H1 (cell line): Measurements from ENCODE around the gene MSI2. TPM values are rescaled to one million over a fixed set of nuclear protein-coding genes. Genes with fewer than 3 reads are reported as not detected.

ENCODE experiments used
- CTCF ChIA-PET: fragments of 300-600 bp; sonication (Branson Sonifier 250); formaldehyde crosslinking; loops from one replicate; lab custom pipeline; 2021; ENCODE audit not compliant: partially characterized antibody; lab: Charles Lee
- POLR2A ChIA-PET: fragments of 300-600 bp; sonication (Branson Sonifier 250); formaldehyde crosslinking; loops from one replicate; lab custom pipeline; 2021; ENCODE audit warnings: inconsistent platforms; ENCODE audit not compliant: partially characterized antibody; lab: Charles Lee
- DNase-seq, 2 experiments: peaks; one replicate each; pipeline versions ENCODE4 v3.0.0 to v3.0.0-alpha.2; 2010 to 2022; ENCODE audit warnings: low spot score in 2 of 2, low read depth in 1 of 2, mixed read lengths in 1 of 2
- FAIRE-seq: peaks from 2 replicates; lab custom pipeline; 2011; peaks lifted over from hg19 to GRCh38; lab: Jason Lieb, UNC
- H2AFZ ChIP-seq: 2 replicates; pipeline ENCODE4 v1.8.1; 2012; ENCODE audit warnings: low read length, inconsistent platforms
- H2AK5ac ChIP-seq: 2 replicates; pipeline ENCODE4 v1.6.1; 2013; ENCODE audit warnings: low read depth, low read length
- H2BK120ac ChIP-seq: replicated peaks from 2 replicates; pipeline ENCODE3; 2013; ENCODE audit warnings: low read depth, low read length, inconsistent platforms
- H2BK12ac ChIP-seq: 2 replicates; pipeline ENCODE4 v1.6.1; 2013; ENCODE audit warnings: low read depth, low read length
- H2BK15ac ChIP-seq: 2 replicates; pipeline ENCODE4 v1.6.1; 2013; ENCODE audit warnings: low read length
- H2BK20ac ChIP-seq: 2 replicates; pipeline ENCODE4 v1.6.1; 2013; ENCODE audit warnings: low read length
- H2BK5ac ChIP-seq: 2 replicates; pipeline ENCODE4 v1.6.1; 2013; ENCODE audit warnings: low read depth, low read length
- H3K14ac ChIP-seq: 2 replicates; pipeline ENCODE4 v1.6.1; 2013; ENCODE audit warnings: inconsistent platforms; ENCODE audit not compliant: insufficient read length
- H3K18ac ChIP-seq: 2 replicates; pipeline ENCODE4 v1.6.1; 2013; ENCODE audit warnings: low read length; ENCODE audit errors: extremely low read depth
- H3K23ac ChIP-seq: 2 replicates; pipeline ENCODE4 v1.6.1; 2013; ENCODE audit warnings: inconsistent platforms; ENCODE audit not compliant: insufficient read length
- H3K23me2 ChIP-seq: 2 replicates; pipeline ENCODE4 v1.6.1; 2013; ENCODE audit warnings: low read depth, low read length
- H3K27ac ChIP-seq: 2 replicates; pipeline ENCODE4 v1.6.1; 2011; ENCODE audit warnings: low read depth, low read length, inconsistent platforms
- H3K27me3 ChIP-seq, 4 experiments: replicated peaks in 1 of 4; 1 replicate in 1 of 4; 2 replicates in 3 of 4; pipeline versions ENCODE4 v1.6.1 to v1.8.1; 2011 to 2013; ENCODE audit warnings: low read length in 3 of 4, mild to moderate bottlenecking in 3 of 4, inconsistent platforms in 2 of 4, mixed read lengths in 2 of 4, moderate library complexity in 1 of 4; ENCODE audit not compliant: control insufficient read depth in 3 of 4, insufficient read depth in 3 of 4; ENCODE audit errors: extremely low read depth in 1 of 4
- H3K36me3 ChIP-seq, 4 experiments: 2 replicates each; pipeline versions ENCODE4 v1.6.1 to v1.8.1; 2011 to 2013; ENCODE audit warnings: mild to moderate bottlenecking in 4 of 4, low read length in 3 of 4, moderate library complexity in 2 of 4, control low read depth in 1 of 4, inconsistent platforms in 1 of 4; ENCODE audit not compliant: insufficient read depth in 4 of 4, control insufficient read depth in 2 of 4
- H3K4ac ChIP-seq: replicated peaks from 2 replicates; pipeline ENCODE3; 2013; ENCODE audit warnings: low read length, low read depth, mixed read lengths, inconsistent platforms; ENCODE audit not compliant: insufficient read length
- H3K4me1 ChIP-seq, 4 experiments: replicated peaks in 1 of 4; 1 replicate in 1 of 4; 2 replicates in 3 of 4; pipeline versions ENCODE4 v1.6.1 to v1.8.1; 2011 to 2013; ENCODE audit warnings: low read length in 3 of 4, inconsistent platforms in 2 of 4, mixed read lengths in 1 of 4; ENCODE audit not compliant: insufficient read depth in 4 of 4, control insufficient read depth in 3 of 4
- H3K4me2 ChIP-seq, 2 experiments: 2 replicates each; pipeline versions ENCODE4 v1.6.1 to v1.8.1; 2011 to 2013; ENCODE audit warnings: low read depth in 2 of 2, low read length in 2 of 2, control low read depth in 1 of 2, inconsistent platforms in 1 of 2, mild to moderate bottlenecking in 1 of 2; ENCODE audit not compliant: insufficient read depth in 1 of 2
- H3K4me3 ChIP-seq, 4 experiments: fragments of 200-600, 300-600 bp in 1 of 4; sonication (generic), shearing (Covaris generic), sonication (Bioruptor Twin) in 1 of 4; 2 replicates each; pipeline versions ENCODE4 v1.5.1 to v1.8.1; 2011 to 2016; ENCODE audit warnings: low read length in 4 of 4, low read depth in 3 of 4, control low read depth in 2 of 4, inconsistent platforms in 2 of 4, mild to moderate bottlenecking in 2 of 4, mixed read lengths in 1 of 4, moderate library complexity in 1 of 4; ENCODE audit not compliant: insufficient read depth in 2 of 4; ENCODE audit errors: extremely low read depth in 1 of 4
- H3K56ac ChIP-seq: replicated peaks from 2 replicates; pipeline ENCODE3; 2013; ENCODE audit warnings: low read depth, mild to moderate bottlenecking, mixed read lengths, low read length, inconsistent platforms; ENCODE audit not compliant: insufficient read length
- H3K79me1 ChIP-seq: 2 replicates; pipeline ENCODE4 v1.6.1; 2013; ENCODE audit warnings: low read depth, low read length, control low read depth
- H3K79me2 ChIP-seq, 2 experiments: 2 replicates each; pipeline versions ENCODE4 v1.6.1 to v1.8.1; 2012 to 2013; ENCODE audit warnings: low read length in 2 of 2, mild to moderate bottlenecking in 2 of 2, inconsistent platforms in 1 of 2; ENCODE audit not compliant: insufficient read depth in 2 of 2, control insufficient read depth in 1 of 2
- H3K9ac ChIP-seq, 4 experiments: replicated peaks in 1 of 4; 1 replicate in 1 of 4; 2 replicates in 3 of 4; pipeline versions ENCODE4 v1.6.1 to v1.8.1; 2011 to 2013; ENCODE audit warnings: low read depth in 3 of 4, low read length in 3 of 4, control low read depth in 2 of 4, mild to moderate bottlenecking in 2 of 4, moderate library complexity in 2 of 4, inconsistent platforms in 1 of 4; ENCODE audit errors: extremely low read depth in 1 of 4
- H3K9me3 ChIP-seq, 2 experiments: 2 replicates each; pipeline versions ENCODE4 v1.6.1 to v1.8.1; 2012 to 2013; ENCODE audit warnings: mild to moderate bottlenecking in 2 of 2, moderate library complexity in 2 of 2, control low read depth in 1 of 2, inconsistent platforms in 1 of 2, low read depth in 1 of 2, low read length in 1 of 2, mixed read lengths in 1 of 2; ENCODE audit not compliant: insufficient read depth in 2 of 2
- H4K20me1 ChIP-seq, 2 experiments: replicated peaks in 1 of 2; 2 replicates each; pipeline versions ENCODE3 to v1.8.1; 2011 to 2013; ENCODE audit warnings: inconsistent platforms in 2 of 2, low read length in 2 of 2, mild to moderate bottlenecking in 1 of 2; ENCODE audit not compliant: insufficient read depth in 2 of 2, control insufficient read depth in 1 of 2
- H4K5ac ChIP-seq: 2 replicates; pipeline ENCODE4 v1.6.1; 2013; ENCODE audit warnings: low read length, low read depth, mixed read lengths, inconsistent platforms; ENCODE audit not compliant: insufficient read length
- H4K8ac ChIP-seq: 2 replicates; pipeline ENCODE4 v1.8.0; 2013; ENCODE audit warnings: mild to moderate bottlenecking, moderate library complexity, low read length, inconsistent platforms; ENCODE audit not compliant: insufficient read depth; ENCODE audit errors: extremely low read depth
- H4K91ac ChIP-seq: replicated peaks from 2 replicates; pipeline ENCODE3; 2013; ENCODE audit warnings: low read length, mixed read lengths, inconsistent platforms; ENCODE audit not compliant: insufficient read length
- CBX5 ChIP-seq: fragments of 300-800, 300-1000 bp; sonication (generic); IDR thresholded peaks from 2 replicates; pipeline ENCODE4 v1.7.1; 2016; ENCODE audit warnings: antibody characterized with exemption, low read length, low read depth
- RBBP5 ChIP-seq: IDR thresholded peaks from 2 replicates; pipeline ENCODE4 v1.7.1; 2012; ENCODE audit warnings: low read depth, mild to moderate bottlenecking, inconsistent platforms, low read length, moderate library complexity, borderline replicate concordance
- WGBS, 2 experiments: shearing (Covaris generic) in 1 of 2; methylation state at CpG; one replicate each; pipeline versions ENCODE4 v1.1.6 to v1.1.7; 2013 to 2015; ENCODE audit warnings: low lambda C conversion rate in 2 of 2, mixed read lengths in 2 of 2, inconsistent platforms in 1 of 2, low coverage in 1 of 2, missing lambda C conversion rate in 1 of 2; ENCODE audit not compliant: insufficient replicate concordance in 2 of 2, insufficient coverage in 1 of 2, insufficient read length in 1 of 2; ENCODE audit errors: extremely low coverage in 1 of 2, missing lambda C conversion rate in 1 of 2; 5-methylcytosine and 5-hydroxymethylcytosine counted together
- polyA plus RNA-seq, 7 experiments: library from polyadenylated mRNA; depleted of rRNA in 3 of 7; stranded (reverse) in 5 of 7; unstranded in 2 of 7; fragments of >200 nt in 5 of 7; fragments of 200-250 nt in 2 of 7; gene quantifications; 1 replicate in 5 of 7; 2 replicates in 1 of 7; 4 replicates in 1 of 7; pipeline versions ENCODE4 v1.2.1 to v1.2.3, GENCODE V29; 2011 to 2013; ENCODE audit warnings: missing spikeins in 2 of 7, mixed read lengths in 2 of 7
- total RNA-seq: library from RNA; stranded (reverse); fragmentation: NEBNext Ultra II Directional; extraction: Animal tissue kit (Norgen Biotek cat#: 25700); gene quantifications from 2 replicates; pipeline ENCODE4 v1.2.1, GENCODE V29; 2021
- TF ChIP-seq, protein P1 (sequence below), 3 experiments: IDR thresholded peaks; 1 replicate in 2 of 3; 2 replicates in 1 of 3; pipeline versions ENCODE4 v1.5.1 to v1.6.1; 2011; ENCODE audit warnings: low read length in 3 of 3, mild to moderate bottlenecking in 3 of 3, inconsistent platforms in 2 of 3, low read depth in 1 of 3, moderate library complexity in 1 of 3; ENCODE audit not compliant: insufficient read depth in 1 of 3; ENCODE audit errors: control extremely low read depth in 1 of 3

Gene MSI2
- total and polyA plus RNA-seq, 2 of the 8 experiments (the other 6 are each of a cell fraction or from before 2014, with no cell fraction given), result 36.7 to 80.6 TPM

DNA sequence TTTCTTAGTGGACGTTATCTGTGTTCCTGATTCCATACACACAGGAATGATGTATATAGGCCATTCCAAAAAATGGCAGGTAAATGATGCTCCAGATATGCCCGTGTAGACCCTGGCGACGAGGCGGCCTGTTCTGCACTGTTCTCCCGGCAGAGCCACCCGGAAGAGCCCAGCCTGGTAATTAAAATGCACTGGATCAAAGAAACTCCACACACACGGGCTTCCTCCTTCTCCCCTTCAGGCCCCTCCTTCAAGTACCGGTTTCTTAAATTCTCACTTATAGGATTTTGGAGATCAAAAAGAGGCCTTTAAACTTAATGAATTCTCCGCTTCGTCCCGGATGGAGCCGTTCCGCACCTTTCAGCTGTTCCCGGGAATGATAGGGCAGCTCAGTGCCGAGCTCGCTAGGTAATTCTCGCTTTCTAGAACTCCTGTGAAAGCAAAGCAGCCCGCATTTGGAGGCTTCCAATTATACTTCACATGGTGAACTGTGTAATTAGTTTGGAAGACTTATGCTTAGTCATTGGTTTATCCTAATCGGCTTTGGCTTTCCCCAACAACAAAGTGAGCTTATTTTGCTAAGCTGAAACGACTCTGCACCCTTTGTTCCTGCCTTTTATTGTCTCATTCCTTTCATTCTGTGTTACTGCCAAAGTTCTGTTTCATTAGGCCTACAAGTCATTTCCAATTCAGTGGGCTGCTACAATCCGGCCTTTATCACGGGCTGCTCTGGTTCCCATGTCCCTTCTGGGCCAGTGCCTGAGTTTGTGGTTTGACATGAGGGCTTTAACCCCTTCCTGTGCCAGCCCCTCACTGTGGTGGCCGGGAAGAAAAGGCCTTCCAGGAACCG, 150.0 kb downstream of the MSI2 start:
- peaks cover 3 to 4% of the 10 kb centered on the region in 2 experiments for H4K20me1 ChIP-seq
- H3K79me2 ChIP-seq, result peaks cover 0 to 40% of the 10 kb centered on the region in 2 experiments; a peak in 2 of 4 replicates
- H3K9me3 ChIP-seq, result no peaks in the 10 kb centered on the region
- H3K4me3 ChIP-seq, result no peak overlapping the region
- H2AK5ac ChIP-seq, result no peak overlapping the region
- H3K27me3 ChIP-seq, result no peaks in the 10 kb centered on the region
- no peak for DNase-seq
- no peak overlapping the region for H2BK120ac ChIP-seq
- H4K8ac ChIP-seq, result no peak overlapping the region
- H3K9ac ChIP-seq, result no peak overlapping the region
- H3K4me2 ChIP-seq, result no peak overlapping the region
- H3K4me1 ChIP-seq, result peaks cover 12 to 27% (median 26%) of the 10 kb centered on the region in 4 experiments
- H3K79me1 ChIP-seq, result peaks cover 4% of the 10 kb centered on the region
- 0 out of 2 replicates have a peak overlapping the region, but pooled peaks have one; percentile 0 for H3K18ac ChIP-seq
- 0 out of 8 replicates have a peak, but pooled peaks cover 0 to 2% (median under 1%) of the 10 kb centered on the region in 4 experiments for H3K36me3 ChIP-seq
- ChIA-PET CTCF (interaction anchor here (0.7 to 3.5 kb wide), 6 partner anchors 9 to 285 kb away, joined by 3 to 14 read pairs (median 6); no protein-coding TSS in a partner anchor), POLR2A (interaction anchor here (1.0 to 1.5 kb wide), 3 partner anchors 17 to 147 kb away, joined by 3 read pairs; no protein-coding TSS in a partner anchor)
- TF ChIP-seq, protein P1, sequence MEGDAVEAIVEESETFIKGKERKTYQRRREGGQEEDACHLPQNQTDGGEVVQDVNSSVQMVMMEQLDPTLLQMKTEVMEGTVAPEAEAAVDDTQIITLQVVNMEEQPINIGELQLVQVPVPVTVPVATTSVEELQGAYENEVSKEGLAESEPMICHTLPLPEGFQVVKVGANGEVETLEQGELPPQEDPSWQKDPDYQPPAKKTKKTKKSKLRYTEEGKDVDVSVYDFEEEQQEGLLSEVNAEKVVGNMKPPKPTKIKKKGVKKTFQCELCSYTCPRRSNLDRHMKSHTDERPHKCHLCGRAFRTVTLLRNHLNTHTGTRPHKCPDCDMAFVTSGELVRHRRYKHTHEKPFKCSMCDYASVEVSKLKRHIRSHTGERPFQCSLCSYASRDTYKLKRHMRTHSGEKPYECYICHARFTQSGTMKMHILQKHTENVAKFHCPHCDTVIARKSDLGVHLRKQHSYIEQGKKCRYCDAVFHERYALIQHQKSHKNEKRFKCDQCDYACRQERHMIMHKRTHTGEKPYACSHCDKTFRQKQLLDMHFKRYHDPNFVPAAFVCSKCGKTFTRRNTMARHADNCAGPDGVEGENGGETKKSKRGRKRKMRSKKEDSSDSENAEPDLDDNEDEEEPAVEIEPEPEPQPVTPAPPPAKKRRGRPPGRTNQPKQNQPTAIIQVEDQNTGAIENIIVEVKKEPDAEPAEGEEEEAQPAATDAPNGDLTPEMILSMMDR (IDR thresholded peaks at IDR 0.05; ENCODE audit: control extremely low read depth in 1 of 3, insufficient read depth in 1 of 3, low read depth in 1 of 3, low read length in 3 of 3), result no peak
- TF ChIP-seq RBBP5 (no peak), CBX5 (no peak)
- peak overlapping the region; percentile 20 for H4K5ac ChIP-seq
- no peak overlapping the region for H2BK5ac ChIP-seq
- H2AFZ ChIP-seq, result no peak overlapping the region
- H2BK20ac ChIP-seq, result no peak overlapping the region
- no peak overlapping the region for H3K14ac ChIP-seq
- FAIRE-seq, result no peak
- no peaks in the 10 kb centered on the region; the same call in 1 of the 2 replicates for H3K23me2 ChIP-seq
- no peak overlapping the region for H3K56ac ChIP-seq
- 78% methylated on average over 25 of the region's 25 CpGs; no CpG with 5 or more reads in 1 of the 2 experiments for WGBS, 2 experiments
- no peak overlapping the region; the same call in 1 of the 2 replicates for H3K27ac ChIP-seq
- H3K4ac ChIP-seq, result no peak overlapping the region
- H2BK15ac ChIP-seq, result no peak overlapping the region
- no peak overlapping the region for H4K91ac ChIP-seq
- no peak overlapping the region for H2BK12ac ChIP-seq
- no peak overlapping the region for H3K23ac ChIP-seq
